ENCODE measurements around the gene TMEM247.

Gene TMEM247

DNA sequence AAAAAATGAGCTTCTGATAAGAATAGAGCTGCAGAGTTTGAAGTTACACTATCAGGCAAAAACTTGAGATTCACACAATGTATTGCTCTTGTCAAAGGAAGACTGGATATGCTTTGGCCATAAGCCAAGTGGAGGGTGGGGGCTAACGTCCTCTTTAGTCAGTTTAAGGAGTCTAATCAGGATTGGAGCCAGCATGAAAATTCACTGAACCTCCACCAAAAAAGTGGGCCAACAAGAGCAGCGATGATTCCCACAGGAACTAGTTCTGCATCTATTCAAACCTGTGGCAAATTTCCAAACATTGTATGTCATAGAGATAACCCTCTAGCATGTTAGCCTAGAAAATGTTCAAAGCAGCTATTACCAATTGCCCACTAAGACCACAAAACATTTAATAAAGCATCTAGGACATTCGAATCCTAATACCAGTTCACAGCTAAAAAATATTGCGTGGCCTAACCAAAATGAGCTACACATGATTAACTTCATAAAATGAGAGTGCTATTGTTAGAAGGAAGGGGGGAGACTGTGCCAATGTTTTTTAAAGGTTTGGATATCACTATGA, 43.5 kb upstream of the TMEM247 start:
- TF ChIP-seq, protein P1, sequence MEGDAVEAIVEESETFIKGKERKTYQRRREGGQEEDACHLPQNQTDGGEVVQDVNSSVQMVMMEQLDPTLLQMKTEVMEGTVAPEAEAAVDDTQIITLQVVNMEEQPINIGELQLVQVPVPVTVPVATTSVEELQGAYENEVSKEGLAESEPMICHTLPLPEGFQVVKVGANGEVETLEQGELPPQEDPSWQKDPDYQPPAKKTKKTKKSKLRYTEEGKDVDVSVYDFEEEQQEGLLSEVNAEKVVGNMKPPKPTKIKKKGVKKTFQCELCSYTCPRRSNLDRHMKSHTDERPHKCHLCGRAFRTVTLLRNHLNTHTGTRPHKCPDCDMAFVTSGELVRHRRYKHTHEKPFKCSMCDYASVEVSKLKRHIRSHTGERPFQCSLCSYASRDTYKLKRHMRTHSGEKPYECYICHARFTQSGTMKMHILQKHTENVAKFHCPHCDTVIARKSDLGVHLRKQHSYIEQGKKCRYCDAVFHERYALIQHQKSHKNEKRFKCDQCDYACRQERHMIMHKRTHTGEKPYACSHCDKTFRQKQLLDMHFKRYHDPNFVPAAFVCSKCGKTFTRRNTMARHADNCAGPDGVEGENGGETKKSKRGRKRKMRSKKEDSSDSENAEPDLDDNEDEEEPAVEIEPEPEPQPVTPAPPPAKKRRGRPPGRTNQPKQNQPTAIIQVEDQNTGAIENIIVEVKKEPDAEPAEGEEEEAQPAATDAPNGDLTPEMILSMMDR (IDR thresholded peaks at IDR 0.05; ENCODE audit: extremely low read depth, missing control alignments), result no peak
- no peak for DNase-seq (ENCODE audit: low spot score)

DNA sequence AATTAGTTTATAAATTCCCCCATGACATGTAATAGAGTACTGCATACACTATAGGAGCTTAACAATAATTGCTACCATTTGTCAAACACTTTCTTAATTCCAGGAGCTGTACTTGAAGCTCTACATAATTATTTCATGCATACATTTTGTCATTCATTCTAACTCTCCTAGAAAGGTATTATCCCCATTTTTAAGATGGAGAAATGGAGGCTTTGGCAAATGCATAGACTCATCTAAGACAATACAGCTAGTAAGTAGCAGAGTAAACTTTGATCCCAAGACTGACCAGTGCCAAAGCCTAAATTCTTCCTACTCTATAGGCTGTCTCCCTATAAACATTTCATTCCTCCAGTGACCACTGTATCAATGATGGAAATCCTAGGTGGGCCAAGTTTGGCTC, 42.6 kb upstream of the TMEM247 start:
- no peak for DNase-seq (ENCODE audit: low spot score)
- TF ChIP-seq, protein P1 (IDR thresholded peaks at IDR 0.05; ENCODE audit: extremely low read depth, missing control alignments), result no peak

DNA sequence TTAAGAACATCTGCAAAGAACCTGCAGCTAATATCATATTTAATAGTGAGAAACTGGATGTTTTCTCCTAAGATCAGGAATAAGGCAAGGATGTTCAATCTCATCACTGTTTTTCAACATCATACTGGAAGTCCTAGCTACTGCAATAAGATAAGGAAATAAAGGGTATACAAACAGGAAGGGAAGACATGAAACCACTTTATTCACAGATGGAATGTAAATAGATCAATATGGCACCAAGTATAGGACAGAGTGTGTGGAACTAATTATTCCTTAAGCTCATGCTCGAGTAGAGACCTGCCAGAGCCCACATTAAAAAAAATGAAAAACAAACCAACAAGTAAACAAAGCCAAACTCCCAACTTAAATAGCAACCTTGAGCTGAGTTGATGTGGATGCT, 41.3 kb upstream of the TMEM247 start:
- no peak for DNase-seq (ENCODE audit: low spot score)
- TF ChIP-seq, protein P1 (IDR thresholded peaks at IDR 0.05; ENCODE audit: extremely low read depth, missing control alignments), result no peak

DNA sequence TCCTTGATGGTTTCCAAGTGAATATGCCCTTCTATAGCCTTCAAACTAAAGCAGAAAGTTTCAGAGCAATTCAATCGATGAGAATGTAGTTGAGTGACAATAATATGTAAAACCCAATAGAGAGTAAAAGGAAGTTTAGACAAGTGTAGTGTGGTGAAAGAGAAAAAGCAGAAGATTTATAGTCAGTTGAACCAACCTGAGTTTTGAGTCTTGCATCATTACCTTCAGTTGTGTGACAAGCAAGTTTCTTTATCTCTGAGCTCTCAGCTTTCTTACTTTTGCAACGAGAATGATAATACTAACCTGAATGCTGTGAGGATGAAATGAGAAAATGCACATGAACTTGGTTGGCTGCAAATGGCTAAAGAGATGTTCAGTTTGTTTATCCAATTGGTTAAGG, 40.6 kb upstream of the TMEM247 start:
- DNase-seq (ENCODE audit: low spot score), result no peak

DNA sequence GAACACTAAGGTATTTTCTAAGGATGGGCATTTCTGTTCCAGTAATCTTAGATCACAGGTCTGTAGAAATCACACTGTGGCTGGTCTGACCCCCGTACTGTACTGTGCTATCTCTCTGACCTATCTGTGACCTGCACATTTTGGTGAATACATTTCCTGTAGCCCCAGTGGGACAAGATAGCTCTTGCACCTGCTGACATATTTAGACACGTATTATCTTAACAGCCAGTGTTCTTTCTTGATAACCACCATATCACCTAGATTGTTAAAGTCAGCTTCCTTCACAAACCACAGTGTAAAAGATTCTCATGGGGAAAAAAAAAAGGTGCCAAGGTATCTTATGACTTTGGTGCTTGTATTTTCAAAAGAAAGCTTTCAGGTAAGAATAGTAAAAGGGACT, 39.8 kb upstream of the TMEM247 start:
- TF ChIP-seq, protein P1 (IDR thresholded peaks at IDR 0.05; ENCODE audit: extremely low read depth, missing control alignments), result no peak
- DNase-seq (ENCODE audit: low spot score), result no peak

More for the DNA sequence above, 40.6 kb upstream of the TMEM247 start:
- TF ChIP-seq, protein P1 (IDR thresholded peaks at IDR 0.05; ENCODE audit: extremely low read depth, missing control alignments), result no peak

DNA sequence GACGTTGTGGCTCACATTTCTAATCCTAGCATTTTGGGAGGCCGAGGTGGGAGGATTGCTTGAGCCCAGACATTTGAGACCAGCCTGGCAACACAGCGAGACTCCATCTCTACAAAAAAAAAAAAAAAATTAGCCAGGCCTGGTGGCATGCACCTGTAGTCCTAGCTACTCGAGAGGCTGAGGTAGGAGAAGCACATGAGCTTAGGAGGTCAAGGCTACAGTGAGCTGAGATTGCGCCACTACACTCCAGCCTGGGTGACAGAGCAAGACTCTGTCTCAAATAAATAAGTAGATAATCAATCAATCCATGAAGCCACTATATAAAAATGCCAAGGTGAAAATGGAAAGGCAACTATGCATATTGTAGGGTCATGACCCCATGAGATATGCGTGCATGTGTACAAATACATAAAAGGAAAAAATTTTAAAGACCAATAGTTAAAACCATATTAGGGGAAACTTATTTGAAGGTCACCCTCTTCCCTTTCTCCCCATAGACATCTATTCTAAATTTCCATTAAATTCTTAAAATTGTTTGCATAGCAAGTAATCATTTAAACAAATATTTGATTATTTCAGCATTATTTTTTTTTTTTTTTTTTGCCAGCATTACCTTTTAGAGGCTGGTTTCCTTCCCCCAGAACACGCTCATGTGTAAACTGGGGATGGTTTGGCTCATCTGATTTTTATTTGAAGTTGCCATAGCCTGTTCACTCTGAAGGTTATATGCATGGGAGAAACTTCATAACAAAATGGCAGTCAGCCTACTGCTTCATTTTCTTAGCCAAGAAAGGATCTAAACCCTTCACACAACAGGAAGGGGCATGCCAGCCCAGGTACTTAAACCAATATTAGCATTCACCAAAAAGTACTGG, 37.3 kb upstream of the TMEM247 start:
- TF ChIP-seq, protein P1 (IDR thresholded peaks at IDR 0.05; ENCODE audit: extremely low read depth, missing control alignments), result no peak
- DNase-seq (ENCODE audit: low spot score), result no peak

DNA sequence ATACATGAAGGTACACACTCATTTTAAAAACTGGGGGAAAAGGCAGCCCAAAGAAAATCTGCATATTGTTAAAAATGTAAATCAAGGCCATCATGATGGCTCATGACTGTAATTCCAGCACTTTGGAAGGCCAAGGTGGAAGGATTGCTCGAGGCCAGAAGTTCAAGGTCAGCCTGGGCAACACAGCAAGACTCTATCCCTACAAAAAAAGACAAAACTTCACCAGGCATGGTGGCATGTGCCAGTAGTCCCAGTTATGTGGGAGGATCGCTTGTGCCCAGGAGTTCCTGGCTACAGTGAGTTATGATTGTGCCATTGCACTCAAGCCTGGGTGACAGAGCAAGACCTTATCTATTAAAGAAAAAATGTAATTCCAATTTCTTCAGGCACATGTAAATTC, 34.6 kb upstream of the TMEM247 start:
- DNase-seq (ENCODE audit: low spot score), result no peak
- TF ChIP-seq, protein P1 (IDR thresholded peaks at IDR 0.05; ENCODE audit: extremely low read depth, missing control alignments), result no peak
